Limb (tissue), 2 donors: Measurements from ENCODE around the gene ZSWIM5.
A peak's percentile ranks its signal among the peaks of the same experiment; 100 is the strongest.
"Not testable (repeated sequence)": the region's sequence is repeated elsewhere in the genome, so short reads cannot be mapped to it uniquely, and the experiment has no call there.

Source experiments
- DNase-seq, 2 donors: peaks; one replicate each; pipeline ENCODE4 v3.0.0-alpha.2; 2016; ENCODE audit errors: extremely low spot score in 2 of 2

Gene ZSWIM5

DNA sequence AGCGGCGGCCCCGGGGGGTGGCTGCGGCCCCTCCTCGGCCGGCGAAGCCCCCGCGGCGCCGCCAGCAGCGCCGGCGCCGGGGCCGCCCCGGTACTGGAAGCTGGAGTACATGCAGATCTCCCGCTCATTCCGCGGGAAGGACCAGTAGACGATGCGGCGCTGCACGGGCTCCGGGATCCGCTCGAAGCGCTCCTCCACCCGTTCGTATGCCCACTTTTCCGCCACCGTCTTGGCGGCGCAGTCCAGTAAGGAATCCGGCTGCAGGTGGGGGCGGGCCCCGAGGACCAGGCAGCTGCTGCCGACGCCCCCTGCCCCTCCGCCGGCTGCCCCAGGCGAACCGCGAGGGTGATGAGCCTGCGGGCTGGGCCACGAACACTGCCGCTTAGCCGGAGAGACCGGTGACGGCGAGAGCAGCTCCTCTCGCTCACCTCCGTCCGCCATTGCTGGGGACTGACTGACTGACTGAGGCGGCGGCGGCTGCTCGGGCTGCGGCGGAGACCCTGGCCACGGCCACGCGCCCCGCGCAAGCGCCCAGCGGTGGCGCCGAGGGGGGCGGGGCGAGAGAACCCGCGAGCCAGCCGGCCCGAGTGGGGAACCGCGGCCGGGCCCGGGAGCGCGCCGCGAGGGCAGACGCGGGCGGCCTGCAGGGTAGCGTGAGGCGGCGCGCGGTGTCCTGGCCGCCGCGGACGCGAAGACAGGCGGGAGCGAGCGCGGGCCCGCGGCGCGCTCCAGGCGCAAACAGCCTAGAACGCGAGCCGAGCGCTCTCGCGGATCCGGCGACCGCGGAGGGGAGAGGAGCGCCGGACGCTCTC is at the start of gene ZSWIM5:
Gene ZSWIM5, minus strand, starts transcription at position 696 of the 812 bp plus-strand sequence. Its CDS starts 255 bp downstream, at position 441.
- peak; percentile 65 to 87 for DNase-seq

DNA sequence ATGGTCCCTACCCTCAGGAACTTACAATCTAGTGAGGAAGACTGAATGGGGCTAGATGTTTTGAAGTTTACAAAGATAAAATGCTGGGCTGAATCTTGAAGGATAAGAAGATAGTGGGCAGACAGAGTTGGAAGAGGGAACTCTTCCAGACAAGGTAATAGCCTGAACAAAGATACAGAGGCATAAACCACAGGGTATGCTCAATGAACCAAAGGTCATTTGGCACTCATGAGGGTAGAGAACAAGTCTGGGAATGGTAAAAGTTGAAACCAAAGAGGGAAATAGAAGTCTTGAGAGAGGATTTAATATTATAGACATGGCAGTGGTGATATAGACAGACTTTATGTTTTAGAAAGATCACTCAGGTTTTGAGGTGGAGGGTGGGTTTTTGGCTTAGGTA is 48.1 kb upstream of the ZSWIM5 start:
- DNase-seq = no peak

DNA sequence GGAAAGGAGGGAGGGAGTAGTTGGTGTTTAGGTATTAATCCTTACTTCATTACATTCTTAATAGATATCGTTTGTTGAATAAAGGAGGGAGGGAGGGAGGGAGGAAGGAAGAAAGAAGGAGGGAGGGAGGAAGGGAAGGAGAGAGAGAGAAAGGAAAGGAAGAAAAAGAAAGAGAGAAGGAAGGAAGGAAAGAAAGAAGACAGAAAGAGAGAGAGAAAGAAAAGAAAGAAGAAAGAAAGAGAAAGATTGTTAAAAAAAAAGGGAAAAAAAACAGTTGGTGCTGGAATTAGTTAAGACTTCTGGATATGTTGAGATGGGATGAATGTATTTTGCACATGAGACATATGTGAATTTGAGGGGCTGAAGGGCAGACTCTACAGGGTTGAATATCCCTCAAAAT is 44.1 kb upstream of the ZSWIM5 start:
- no peak for DNase-seq

DNA sequence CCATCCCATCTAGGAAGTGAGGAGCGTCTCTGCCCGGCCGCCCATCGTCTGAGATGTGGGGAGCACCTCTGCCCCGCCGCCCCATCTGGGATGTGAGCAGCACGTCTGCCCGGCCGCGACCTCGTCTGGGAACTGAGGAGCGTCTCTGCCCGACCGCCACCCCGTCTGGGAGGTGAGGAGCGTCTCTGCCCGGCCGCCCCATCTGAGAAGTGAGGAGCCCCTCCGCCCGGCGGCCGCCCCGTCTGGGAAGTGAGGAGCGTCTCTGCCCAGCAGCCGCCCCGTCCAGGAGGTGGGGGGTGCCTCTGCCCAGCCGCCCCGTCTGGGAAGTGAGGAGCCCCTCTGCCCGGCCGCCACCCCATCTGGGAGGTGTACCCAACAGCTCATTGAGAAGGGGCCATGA is 41.6 kb upstream of the ZSWIM5 start:
- not testable (repeated sequence) for DNase-seq

DNA sequence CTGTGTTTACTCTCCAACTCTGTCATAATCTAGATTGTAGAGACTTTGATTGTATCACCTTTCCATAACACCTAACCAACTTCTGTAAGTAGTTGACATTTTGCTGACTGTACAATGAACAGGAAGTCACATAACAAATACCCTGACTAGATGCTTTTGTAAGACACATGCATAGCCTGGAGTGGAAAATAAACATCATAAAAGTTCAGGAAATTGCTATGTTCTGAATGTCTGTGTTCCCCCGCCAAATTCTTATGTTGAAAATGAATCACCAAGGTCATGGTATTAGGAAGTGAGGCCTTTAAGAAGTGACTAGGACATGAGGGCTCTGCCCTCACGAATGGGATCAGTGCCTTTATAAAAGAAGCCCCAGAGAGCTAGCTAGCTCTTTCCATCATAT is 40.4 kb upstream of the ZSWIM5 start:
- no peak for DNase-seq

DNA sequence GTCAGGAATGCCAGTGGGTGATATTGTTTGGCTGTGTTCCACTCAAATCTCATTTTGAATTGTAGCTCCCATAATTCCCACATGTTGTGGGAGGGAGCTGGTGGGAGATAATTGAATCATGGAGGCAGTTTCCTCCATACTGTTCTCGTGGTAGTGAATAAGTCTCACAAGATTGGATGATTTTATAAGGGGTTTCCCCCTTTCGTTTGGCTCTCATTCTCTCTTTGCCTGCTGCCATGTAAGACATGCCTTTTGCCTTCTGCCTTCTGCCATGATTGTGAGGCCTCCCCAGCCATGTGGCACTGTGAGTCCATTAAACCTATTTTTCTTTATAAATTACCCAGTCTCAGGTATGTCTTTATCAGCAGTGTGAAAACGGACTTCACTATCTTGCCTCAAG is 40.0 kb upstream of the ZSWIM5 start:
- not testable (repeated sequence) for DNase-seq

DNA sequence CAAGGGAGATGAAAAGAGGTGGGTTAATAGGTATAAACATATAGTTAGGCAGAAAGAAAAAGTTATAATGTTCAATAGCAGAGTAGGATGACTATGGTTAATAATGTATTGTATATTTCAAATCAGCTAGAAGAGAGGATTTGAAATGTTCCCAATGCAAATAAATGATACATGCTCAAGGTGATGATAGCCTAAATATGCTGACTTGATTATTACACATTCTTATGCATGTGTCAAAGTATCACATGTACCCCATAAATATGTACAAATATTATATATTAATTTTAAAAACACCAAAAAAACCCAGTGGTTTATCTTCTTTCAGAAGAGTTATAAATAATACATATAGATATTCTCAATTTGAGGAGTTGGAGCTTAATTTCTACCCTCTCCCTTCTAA is 38.3 kb upstream of the ZSWIM5 start:
- DNase-seq = no peak

DNA sequence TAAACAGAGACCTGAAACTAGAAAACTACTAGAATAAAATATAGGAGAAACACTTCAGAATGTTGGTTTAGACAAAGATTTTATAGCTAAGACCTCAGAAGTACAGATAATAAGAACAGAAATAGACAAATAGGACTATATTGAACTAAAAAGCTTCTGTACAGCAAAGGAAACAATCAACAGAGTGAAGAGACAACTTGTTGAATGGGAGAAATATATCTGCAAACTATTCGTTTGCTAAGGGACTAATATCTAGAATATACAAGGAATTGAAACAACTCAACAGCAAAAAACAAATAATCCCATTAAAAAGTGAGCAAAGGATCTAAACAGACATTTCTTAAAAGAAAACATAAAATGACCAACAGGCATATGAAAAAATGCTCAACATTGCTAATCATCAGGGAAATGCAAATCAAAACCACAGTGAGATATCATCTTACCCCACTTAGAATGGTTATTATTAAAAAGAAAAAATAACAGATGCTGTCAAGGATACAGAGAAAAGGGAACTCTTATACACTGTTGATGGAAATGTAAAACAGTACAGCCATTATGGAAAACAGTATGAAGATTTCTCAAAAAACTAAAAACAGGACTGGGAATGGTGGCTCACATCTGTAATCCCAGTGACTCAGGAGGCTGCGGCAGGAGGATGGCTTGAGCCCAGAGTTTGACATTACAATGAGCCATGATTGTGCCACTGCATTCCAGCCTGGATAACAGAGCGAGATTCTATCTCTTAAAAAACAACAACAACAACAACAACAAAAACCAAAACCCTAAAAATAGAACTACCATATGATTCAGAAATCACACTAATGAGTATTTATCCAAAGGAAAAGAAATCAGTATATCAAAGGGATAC is 37.3 kb upstream of the ZSWIM5 start:
- no peak for DNase-seq

DNA sequence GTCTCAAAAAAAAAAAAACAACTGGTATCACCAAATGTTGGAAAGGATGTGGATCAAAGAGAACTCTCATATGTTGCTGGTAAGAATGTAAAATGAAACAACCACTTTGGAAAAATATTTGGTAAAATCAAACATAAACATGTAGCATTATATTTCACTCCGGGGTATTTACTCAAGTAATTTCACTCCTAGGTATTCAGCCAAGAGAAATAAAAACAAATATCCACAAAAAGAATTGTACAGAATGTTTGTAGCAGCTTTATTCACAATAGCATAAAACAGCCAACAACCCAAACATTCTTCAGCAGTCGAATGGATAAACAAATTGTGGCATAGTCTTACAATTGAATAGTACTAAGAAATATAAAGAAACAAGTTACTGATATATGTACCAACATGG is 32.4 kb upstream of the ZSWIM5 start:
- no peak for DNase-seq

DNA sequence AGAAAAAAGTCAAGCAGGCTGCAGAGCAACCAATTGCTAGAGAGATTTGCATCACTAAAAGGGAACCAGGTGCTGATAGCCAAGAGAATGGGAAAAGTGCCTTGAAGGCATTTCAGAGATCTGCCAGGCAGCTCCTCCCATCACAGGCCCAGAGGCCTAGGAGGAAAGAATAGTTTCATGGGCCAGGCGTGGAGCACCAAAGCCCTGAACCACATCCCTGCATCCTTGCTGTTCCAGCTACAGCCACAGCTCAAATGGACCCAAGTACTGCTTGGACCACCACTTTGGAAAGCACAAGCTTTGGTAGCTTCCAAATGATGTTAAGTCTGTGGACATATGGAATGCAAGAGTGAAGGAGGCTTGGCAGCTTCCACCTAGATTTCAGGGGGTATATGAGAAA is 29.7 kb upstream of the ZSWIM5 start:
- DNase-seq = no peak

DNA sequence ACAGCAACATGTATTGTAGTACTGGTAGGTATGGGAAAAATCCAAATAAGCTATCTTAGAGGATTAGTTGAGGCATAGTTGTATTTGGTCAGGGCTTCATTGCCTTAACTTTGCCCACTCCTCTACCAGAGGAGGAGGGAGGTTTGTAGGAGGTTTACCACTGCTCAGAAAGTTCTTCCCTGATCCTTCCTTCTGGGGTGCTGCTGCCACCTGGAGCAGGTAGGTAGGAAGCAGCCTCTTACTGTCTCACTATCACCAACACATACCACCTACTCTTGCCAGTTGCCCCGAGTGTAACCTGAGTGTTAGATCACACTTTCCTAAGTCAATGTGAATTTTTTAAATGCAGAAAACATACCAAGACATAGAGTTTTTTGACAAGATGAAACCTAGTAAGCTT is 24.1 kb upstream of the ZSWIM5 start:
- DNase-seq = no peak

DNA sequence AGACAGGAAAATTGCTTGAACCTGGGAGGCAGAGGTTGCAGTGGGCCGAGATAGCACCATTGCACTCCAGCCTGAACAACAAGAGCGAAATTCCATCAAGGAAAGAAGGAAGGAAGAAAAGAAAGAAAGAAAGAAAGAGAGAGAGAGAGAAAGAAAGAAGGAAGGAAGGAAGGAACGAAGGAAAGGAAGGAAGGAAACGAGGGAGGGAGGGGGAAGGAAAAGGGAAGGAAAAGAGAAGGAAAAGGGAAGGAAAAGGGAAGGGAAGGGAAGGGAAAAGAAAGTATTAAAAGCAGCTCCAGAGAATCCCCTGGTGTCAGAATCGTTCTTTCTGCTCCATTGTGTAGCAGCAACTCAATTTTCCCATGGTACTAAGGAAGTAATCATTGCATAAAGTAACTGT is 19.2 kb upstream of the ZSWIM5 start:
- no peak for DNase-seq

DNA sequence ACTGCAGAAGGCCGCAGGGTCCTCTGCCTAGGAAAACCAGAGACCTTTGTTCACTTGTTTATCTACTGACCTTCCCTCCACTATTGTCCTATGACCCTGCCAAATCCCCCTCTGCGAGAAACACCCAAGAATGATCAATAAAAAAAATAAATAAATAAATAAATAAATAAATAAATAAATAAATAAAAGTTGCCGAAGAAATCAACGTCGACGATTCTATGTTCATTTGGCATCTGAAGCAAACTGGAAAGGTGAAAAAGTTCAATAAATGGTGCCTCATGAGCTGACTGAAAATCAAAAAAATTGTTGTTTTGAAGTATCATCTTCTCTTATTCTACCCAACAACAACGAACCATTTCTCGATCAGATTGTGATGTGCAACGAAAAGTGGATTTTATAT is 17.3 kb upstream of the ZSWIM5 start:
- DNase-seq = not testable (repeated sequence)

DNA sequence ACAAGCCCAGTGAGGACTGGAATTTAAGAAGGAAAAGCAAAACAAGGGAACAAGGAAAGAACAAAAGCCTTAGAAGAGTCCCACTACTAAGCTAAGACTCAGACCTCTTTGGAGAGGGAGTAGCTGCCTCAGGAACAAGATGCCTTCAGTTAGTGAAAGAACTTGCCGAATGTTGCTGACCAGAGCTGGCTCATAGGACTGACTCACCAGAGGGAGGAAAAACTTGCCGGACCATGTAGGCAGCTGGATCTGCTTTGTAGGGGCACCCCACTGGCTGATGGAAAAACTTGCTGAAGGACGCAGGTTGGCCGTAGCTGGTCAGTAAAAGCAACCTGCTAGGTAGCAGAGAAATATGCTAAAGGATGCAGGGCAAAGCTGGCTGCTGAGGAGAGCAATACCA is 15.3 kb upstream of the ZSWIM5 start:
- DNase-seq = no peak

DNA sequence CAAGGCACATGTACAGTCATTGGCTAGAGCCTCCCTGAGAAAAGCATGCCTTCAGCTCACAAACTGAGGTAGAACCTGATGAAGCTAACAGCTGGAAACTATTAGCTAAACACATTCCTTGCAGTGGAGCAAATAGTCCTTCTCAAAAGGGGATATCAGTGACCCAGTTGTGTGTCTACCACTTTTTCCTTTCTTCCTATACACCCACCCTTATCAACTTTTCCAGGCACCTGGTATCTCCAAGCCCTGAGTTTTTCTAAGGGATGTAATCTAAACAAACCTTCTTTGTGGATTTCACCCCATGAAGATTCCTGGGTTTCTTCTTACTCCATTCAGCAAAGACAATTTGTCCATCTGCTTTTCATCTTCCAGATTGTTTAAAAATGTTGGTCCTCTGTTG is 10.5 kb upstream of the ZSWIM5 start:
- no peak for DNase-seq

DNA sequence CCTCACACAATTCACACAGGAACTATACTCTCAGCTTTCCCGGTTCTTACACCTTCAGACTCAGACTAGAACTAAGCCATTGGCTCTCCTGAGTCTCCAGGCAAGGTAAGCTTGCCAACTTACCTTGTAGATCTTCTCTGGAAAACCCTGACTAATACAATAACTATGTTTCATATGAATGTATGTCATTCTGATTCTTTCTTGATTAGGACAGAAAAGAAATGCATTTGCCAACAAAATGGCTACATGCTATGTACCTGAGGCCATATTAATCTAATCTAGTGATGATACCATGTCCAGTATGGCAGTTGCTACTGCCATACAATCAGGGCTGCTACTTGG is 9.8 kb upstream of the ZSWIM5 start:
- DNase-seq = no peak

DNA sequence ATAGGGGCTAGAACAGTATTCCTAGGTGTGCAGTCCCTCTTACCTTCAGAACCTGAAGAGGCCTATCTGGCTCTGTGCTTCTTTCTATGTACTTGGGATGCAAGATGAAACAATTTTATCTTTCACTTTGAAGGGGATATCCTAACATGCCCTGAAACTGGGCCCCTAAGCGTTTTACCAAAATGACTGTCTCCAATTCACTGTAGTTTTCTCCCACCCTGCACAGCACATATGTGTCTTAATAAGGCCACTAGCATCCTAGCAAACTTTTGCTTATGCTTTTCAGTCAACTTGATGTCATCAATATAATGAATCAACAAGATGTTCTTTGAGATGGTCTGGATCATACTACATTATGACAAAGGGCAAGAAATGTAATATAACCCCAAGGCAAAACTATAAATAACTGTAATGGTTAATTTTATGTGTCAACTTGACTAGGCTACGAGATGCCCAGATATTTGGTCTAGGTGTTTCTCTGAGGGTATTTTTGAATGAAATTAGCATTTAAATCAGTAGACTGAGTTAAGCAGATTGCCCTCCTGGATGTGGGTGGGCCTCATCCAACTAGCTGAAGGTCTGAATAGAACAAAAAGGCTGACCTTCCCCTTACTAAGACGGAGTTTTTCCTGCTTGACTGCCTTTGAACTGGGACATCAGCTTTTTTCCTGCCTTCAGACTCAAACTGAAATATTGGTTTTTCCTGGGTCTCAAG is 9.2 kb upstream of the ZSWIM5 start:
- no peak for DNase-seq

DNA sequence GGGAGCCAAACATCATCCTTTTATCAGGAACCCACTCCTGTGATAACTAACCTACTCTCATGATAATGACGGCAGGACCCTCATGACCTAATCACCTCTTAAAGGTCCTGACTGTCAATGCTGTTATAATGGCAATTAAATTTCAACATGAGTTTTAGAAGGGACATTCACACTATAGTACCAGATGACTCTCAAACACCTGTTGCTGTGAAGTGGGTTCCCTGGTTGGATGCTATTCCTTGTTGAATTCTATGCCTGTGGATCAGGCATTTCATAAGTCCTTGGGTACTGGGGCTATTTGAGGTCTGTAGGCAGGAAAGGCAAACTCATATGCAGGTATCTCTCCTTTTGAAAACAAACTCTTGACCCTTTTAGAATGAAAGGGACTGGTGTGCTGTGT is 7.5 kb upstream of the ZSWIM5 start:
- no peak for DNase-seq

DNA sequence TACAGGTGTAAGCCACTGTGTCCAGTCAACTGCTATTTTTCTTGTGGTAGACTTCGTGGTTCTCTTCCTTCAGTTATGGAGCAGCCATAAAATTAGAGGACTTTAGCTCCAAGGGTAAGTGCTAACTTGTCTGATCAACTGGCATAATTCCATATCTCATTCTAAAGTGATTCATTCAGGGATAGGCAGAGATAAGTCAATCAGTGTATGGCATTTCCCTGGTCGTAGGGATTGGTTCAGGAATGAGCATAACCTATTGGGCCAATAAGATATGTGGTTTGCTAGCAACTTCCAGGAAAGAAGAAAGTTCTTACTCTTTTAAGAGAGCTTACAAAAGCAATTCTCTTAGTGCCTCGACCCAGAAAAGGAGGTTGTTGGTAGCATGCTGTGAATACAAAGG is 4.7 kb upstream of the ZSWIM5 start:
- no peak for DNase-seq

DNA sequence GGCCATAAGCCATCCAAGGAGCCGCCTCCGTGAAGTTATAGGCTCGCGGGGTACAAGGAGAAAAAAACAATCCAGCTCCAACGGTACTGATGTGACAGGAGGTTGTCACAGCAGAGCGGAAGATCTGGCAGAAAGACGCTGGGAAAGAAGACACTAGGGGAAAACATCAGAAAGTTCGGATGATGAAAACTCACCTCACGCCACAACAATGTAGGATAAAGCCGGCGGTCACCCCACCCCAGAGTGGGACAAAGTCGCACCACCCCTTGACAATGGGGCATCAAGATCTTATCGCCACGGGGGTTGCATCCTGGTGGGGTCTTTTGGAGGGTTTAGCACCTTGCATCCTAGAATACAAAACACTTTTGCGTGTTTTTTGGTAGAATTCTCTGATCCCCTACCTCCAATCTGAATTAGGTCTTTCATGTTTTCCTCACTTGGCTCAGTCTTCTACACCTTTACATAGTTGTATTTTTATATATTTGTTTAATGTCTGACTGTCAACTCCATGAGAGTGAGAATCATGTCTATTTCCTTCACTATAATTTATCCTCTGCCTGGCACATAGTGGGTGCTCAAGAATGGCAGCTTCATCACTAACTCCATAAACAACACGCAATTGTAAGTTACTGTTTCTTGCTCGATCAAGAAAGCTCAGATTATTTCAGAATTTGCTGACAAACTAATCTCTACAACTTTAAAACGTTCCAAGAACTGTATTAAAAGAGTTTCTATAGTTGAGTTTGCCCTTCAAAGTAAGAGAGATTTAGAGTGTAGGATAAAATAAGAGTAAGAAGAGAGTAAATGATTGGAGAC is 611 bp upstream of the ZSWIM5 start:
- no peak for DNase-seq
